GM21723 (cell line): ENCODE data around the gene CCDC92.

ENCODE experiments used
- ATAC-seq: cut with Tn5 transposase; IDR thresholded peaks from one replicate; pipeline ENCODE4 v1.9.1; 2021; ENCODE audit warnings: mild to moderate bottlenecking, moderate library complexity; ENCODE audit not compliant: unreplicated experiment

The CCDC92 gene, protein sequence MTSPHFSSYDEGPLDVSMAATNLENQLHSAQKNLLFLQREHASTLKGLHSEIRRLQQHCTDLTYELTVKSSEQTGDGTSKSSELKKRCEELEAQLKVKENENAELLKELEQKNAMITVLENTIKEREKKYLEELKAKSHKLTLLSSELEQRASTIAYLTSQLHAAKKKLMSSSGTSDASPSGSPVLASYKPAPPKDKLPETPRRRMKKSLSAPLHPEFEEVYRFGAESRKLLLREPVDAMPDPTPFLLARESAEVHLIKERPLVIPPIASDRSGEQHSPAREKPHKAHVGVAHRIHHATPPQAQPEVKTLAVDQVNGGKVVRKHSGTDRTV

GRCh38 chr12:123972457-123973401 is at the start of gene CCDC92, which contains the start of gene ZNF664:
TSS of gene CCDC92 (minus strand) at chr12:123972831. CDS start at chr12:123944305, 28,526 bp downstream.
TSS of gene ZNF664 (plus strand) at chr12:123973215. CDS start at chr12:124012145, 38,930 bp downstream.
- ATAC-seq: peak; percentile 80

DNA sequence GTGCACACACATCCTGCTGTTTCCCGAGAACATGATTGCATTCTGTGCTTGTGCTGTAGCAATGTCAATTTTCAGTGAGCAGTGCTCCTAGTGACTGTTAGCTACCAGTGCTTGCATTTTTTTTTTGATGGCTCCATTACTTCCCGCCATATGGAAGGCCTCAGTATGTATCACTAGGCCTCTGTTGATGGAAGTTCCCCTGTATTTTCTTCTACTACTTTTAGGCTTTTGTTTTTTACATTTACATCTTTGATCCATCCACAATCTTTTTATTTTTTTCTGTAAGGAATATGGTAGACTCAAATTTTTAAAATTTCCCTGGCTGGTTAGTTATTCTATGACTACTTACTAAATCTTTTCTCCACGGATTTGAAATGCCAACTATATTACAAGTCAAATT is 49.5 kb upstream of the CCDC92 start:
- no peak for ATAC-seq

DNA sequence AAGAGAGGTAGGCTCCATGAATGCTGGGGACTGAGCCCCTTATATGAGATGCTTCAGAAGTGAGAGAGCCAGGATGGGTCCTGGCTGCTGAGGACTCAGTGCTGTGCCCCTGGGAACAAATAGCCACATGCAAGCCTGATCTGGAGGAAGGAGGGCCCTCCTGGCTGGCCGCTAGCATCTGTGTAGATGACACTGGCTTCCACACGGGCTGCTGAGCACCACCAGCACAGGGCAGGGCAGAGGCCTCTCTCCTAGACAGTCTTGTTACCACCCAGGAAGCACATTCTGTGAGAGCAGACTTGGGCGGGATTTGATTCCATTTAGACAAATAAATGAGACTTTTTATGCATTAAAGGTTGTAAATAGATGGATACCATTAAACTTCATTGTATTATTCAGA is 48.4 kb upstream of the CCDC92 start:
- no peak for ATAC-seq

DNA sequence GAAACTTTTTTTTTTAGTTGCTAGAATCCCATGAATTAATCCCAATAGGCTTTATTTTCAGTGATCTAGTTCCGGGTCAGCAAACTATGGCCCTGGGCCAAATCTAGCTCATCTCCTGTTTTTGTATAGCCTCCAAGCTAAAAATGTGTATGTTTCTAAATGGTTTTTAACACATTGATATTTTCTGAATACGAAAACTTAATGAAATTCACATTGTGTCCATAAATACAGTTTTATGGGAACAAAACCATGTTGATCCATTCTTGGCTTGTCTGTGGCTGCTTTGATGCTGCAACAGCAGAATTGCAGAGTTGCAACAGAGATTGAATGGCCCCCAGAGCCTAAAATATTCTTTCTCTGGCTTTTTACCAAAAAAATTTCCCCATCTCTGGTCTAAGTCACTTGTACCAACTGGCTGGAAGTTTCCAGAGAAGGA is 47.9 kb upstream of the CCDC92 start:
- ATAC-seq: no peak

DNA sequence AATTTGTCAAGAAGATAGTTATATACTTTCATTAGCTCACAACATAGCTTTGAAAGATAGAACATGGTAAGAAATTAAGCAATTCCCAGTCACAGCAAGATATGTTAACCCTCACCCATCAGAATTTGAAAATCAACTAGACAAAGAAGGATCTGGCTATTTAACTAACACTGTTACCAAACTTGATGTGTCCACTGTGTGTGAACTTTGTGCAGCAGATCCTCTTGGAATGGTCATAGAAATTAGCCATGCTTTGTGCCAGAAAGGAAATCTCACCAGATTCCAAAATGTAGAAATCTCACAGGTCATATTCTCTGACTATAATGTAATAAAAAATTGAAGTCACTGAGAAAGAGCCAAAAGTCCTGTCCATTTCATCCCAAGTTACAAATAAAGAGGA is 46.5 kb upstream of the CCDC92 start:
- no peak for ATAC-seq

GRCh38 chr12:124018539-124018938 is 45.9 kb upstream of the CCDC92 start:
- ATAC-seq: no peak

GRCh38 chr12:124017064-124017463 is 44.4 kb upstream of the CCDC92 start:
- no peak for ATAC-seq

DNA sequence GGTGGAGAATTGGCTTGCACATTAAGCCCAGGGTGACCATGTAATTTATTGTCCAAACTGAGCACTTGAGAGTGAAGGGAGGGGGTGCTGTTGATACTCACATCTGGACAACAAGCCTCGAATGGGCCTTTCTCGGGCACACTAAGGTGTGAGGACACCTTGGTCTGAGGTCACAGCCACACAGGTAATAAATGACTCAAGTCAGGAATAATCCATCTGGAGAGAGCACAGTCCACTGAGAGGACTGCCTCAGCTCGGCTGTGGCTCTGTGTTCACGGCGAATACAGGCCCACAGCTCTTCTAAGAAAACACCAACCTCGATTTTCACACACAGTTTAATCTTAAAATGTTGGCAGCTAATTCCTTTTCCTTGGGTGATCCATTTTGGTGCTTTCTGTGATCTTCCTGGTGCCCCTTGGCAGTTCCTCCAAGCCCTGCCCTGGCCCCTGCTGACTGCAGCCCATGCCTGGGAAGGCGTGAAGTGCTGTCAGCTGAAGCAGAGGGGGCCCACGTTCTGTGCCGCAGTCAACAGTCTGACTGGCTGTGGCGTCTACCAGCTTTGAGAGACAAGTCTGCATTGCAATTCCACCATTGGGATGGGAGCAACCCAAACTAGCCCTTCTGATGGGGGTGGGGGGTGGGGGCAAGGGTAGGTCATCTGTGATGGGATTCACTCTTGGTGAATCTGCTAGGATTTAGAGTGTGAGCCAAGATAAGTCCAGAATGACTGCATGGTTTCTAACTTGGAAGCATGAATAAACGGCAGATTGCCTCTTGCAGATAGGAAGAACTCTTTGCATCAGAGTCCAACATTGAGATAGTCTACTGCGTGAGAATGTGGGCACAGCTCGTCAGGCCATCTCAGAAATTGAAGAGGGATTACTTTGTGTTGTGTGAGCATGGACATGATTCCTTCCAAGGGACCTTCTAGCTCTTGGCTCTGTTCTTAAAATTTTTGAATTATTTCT is 43.1 kb upstream of the CCDC92 start:
- no peak for ATAC-seq

DNA sequence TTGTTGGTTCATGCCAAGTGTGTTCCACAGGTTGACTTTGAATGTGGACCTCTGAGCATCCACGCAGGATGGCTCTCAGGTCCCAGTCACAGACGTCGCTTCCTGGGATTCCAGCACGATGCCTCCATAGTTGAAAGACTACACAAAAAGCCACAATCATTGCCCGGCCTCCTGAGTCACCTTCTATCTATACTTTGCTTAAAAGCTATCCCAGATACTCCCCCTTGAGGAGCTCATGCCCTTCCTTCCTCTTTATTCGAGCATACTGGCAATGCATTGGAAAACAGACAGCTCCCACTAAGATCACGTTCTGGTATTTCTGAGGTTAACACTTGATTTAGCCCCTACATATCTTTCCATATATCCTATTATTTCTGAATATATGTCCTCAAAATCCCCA is 40.4 kb upstream of the CCDC92 start:
- no peak for ATAC-seq

GRCh38 chr12:124011435-124012115 is 38.9 kb upstream of the CCDC92 start:
- no peak for ATAC-seq

- ATAC-seq: no peak
These were observed 38.1 kb upstream of the CCDC92 start for GRCh38 chr12:124010687-124011086.

DNA sequence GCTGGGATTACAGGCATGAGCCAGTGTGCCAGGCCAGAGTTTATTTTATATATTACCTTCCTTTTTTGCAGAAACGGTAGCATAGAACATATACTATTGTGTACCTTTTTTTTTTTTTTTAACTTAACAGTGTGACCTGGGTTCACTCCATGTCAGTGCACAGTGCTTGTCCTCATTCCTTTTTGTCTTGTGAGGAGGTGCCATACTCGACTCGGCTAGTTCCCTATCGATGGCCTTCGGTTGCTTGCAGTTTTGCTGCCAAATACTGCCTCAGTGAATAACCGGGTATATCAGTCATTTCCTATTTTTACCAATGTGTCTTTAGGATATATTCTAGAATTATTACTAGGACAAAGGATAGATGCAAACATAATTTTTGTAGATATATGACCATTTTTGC is 37.1 kb upstream of the CCDC92 start:
- no peak for ATAC-seq

DNA sequence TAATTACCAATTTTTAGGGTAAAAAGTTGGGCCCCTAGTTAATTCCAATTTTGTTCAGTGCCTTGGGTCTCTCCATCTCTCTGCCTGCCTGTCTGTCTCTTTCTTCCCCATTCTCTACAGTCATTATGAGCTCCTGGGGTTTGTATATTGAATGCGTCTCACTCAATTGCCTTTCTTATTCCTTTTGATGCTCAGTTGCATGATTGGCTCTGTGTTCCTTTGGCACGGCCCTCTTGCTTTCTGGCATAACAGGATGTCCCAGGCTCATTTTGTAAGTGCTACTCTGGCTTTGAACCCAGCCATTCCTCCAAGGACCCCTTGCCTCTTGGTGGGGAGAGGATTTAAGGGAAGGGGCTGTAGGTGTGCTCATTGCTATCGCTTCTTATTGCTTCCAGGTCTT is 36.0 kb upstream of the CCDC92 start:
- ATAC-seq: no peak

DNA sequence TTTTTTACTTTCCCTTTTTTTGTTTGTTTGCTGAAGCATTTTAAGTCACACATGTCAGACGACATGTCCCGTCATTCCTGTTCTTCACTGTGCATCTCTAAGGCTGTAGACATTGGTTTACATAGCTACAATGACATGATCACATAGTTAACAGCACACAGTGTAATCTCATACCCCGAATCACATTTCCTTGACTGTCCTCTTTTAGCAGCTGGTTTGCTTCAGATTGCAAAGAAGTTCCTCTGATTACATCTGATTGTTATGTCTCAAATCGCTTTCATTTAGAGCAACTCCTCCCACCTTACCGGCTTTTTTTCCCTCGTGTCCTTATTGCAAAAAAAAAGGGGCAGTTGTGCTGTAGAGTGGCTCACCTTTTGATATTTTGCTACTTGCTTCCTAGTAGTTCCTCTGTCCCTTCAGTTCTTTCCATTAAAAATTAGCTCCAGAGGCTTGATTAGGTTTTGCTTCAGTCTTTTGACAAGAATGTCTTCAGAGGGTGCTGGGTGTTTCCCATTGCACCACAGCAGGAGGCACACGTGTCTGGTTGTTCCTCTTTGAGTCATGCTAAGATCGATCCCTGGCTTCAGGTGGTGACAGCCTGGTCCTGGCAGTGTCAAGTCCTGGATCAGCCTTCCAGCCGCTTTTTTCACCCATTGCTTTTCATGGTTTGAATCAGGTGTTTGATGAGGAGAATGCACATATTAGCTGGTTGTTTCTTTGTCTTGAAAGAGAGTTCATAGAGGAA is 35.4 kb upstream of the CCDC92 start:
- ATAC-seq: no peak

DNA sequence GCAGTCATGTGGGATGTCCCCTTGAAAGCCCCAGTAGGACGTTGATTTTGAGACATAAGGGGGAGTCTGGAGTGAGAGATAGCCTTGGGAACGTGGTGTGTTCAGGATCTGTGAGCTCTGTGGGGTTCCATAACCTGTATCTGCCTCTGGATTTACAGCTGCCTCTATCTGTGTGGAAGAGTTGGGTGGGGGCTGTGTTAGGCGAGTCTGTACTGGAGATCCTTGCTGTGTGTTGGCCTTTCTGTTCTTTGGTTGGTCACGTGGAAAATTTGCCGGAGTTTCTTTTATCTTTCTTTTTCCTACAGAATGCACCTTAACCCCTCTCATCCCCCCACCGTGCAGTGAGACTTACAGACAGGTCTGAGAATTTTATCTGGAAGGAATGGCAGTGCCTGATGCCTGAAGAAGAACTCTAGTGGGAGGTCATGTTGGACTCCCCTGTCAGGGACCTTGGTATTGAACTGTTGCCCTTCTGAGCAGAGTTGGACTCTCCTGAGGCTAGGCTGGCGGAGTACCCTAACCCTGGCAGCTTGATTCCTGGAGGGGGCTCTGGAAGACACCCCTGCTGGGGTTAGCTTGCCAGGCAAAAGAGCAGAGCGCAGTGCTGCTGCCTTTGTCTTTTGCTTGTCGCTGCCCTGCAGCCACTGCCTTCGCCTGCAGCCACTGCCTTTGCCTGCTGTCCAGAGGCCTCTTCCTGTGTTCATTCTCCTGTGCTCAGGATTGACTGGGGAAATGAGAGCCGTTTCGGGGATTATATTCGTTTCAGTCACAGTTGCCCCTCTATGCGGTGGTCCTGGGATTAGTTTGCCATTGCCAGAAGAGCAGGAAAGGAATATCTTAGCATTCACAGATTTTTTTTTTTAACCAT is 34.4 kb upstream of the CCDC92 start:
- ATAC-seq: no peak

GRCh38 chr12:124006085-124006845 is 33.6 kb upstream of the CCDC92 start:
- ATAC-seq: peak; percentile 64

GRCh38 chr12:124004233-124004875 is 31.7 kb upstream of the CCDC92 start:
- ATAC-seq: no peak
